Stimulated activated CD4-positive, alpha-beta T cell treated with anti-CD3 and anti-CD28 coated beads, Interleukin-15, amount 100 ng/mL, for 24 hours (primary cell): ENCODE results near the gene PTPRD.

Source experiments
- DNase-seq: peaks from one replicate; pipeline ENCODE4 v3.0.0-alpha.2; 2020

PTPRD gene

DNA sequence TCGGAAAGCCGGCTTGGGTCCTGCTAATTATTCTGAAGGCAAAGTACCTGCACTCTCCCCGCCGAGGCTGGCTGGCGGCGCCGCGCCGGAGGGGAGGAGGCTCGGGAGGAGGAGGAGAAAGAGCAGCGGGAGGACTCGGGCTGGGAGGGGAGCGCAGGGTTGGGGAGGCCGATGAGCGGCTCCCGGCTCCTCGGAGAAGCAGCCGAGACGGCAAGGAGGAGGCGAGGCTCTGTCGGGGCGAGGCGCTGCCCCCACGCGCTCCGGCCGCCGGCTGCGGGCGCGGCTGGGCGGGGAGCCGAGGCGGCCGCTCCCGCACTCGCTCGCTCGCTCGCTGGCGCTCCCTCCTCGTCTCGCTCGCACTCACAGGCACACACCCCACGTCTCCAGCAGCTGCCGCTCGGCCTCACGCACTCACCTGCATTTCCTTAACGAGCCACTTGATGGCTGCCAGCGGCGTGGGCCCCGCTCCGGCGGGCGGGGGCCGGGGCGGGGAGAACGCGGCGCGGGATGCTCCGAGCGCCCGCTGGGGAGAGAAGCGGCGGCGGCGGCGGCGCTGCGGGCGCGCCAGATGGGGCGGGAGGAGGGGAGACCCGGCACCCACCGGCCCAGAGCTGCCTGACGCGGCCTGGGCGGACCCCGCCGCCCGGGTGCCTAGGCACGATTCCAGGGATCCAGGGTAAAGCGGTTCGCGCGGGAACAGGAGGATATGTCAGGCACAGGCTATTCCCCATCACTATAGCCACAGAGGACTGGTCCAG lies at the start of gene PTPRD:
PTPRD (minus strand) TSS at position 362 of the 758 bp plus-strand sequence.
- DNase-seq: peak; percentile 43

DNA sequence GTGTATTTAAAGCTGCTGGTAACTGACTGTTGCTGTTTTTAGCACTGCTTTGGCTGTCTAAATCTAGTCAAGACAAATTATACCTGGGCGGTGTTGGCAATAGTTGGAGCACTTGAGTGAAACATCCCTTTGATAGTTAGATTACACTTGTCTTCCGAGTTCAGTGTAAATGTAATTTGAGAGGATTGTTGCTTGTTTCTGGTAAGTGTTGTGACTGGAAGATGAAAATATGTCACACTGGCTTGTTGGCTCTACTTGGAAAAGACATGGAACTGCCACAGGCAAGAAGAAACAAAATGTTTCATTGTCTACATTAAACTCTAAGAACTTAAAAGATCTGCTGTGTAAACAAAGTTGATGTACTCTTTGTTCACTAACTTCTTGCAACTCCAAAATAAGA lies 49.2 kb upstream of the PTPRD start:
- no peak for DNase-seq

DNA sequence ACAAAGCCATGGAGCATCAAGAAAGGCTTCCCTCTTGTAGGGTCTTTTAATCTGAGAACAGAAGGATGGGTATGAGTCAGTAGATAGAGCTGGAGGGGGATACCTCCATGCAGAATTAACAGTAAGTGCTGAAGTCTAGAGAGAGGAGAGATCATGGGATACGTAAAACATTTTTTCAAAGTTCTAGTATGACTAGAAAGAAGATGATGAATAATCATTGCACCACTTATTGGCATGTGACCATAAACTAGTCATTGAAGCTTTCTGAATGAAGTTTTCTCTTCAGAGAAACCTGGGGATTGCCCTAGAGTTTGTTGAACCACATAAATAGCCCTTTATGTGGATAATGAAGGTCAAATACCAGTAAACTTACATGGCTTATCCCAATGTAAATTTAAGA lies 48.6 kb upstream of the PTPRD start:
- no peak for DNase-seq

DNA sequence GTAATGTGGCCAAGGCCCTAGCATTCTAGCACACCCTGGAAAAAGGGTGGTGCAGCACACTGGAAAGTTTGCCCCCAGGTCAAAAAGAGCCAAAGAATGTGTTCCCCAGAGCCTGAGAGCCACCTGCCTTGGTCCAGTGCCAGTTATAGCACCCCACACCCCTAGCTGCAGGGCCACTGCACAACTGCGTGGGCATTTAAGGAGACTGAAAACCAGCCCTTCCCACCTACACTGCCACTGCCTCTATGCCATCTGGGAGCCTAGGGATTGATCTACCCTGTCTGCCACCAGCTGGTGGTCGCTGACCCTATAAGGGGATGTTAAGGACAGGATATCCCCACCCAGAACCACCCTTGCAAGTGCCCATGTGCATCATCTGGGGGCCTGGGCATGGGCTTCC lies 38.2 kb upstream of the PTPRD start:
- DNase-seq: no peak

DNA sequence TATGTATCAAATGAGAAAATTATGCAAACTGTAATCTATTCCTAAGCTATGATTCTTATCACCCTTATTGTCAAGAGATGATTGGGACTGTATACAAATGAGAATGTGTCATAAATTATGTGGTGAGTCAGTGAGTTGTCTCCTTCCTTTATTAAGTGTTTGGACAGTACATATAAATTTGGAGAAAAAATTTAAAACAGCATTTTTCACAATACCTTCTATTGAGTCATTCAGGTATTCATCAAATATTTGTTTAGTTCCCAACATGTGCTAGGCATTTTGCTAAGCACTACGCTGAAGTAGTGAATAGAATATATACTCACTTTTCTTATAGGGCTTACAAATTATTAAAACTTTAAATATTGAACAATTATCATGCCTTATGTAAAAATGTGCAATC lies 36.3 kb upstream of the PTPRD start:
- DNase-seq: no peak

DNA sequence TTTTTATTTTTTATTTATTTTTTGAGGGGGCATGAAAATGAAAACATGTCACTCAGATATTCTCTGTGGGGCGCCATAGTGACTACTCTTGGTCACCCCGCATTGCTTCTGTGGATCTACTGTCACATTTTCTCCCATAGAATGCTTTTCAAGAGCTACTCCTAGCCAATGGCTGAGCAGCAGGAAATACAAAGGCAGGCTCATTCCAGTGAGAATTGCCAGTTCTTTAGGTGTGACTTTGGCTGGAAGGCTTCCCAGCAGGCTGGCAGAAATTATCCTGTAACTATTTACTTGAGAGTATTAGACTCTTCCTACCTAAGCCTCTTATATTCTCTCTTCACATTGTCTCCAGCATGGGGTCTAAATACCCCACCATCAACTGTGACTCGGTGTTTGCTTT lies 21.0 kb upstream of the PTPRD start:
- DNase-seq: no peak

DNA sequence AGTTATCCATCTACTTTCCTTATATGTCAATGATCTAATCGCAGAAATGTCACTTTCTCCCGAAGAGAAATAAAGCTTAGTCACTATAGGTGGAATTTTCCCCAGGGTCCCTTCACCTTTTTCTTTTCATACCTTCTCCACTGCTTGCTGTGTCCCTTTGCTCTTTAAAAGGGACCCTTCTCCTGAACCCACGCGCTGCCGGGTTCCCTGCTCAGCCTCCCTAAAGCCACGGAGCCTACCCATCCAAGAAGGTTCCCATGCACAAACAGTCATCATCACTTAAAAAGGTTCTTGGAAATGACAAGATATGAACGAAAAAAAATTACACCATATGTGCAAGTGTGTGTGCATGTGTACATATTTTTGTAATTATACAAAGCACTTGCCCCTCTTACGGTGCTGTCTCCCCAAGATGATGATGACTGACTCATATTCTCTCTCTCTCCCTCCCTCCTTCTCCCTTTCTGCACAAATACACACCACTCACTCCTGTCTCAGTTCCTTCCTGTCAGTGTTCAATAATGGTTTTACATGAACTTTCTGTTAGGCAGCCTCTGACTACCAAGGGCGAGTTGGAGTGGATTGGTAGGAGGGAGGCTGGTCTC lies 1.5 kb upstream of the PTPRD start:
- DNase-seq: no peak

DNA sequence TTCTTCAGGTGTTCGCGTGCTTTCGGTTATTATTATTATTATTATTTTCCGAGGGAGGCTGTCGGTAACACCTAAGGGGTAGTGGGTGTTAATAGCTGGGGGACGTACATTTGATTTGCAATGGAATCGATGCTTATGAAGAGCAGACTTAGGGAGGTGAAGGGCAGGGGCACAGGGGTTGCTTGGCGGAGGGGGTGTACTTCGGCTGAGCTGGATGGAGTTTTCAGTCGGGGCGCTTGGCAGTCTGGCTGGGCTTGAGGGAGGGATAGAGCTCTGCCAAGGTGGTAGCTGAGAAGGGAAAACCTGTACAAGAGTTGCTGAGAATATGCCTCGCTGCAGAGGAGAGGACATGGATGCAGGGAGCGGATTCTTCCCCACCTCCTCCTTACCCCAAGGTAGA lies 617 bp upstream of the PTPRD start:
- DNase-seq: no peak

DNA sequence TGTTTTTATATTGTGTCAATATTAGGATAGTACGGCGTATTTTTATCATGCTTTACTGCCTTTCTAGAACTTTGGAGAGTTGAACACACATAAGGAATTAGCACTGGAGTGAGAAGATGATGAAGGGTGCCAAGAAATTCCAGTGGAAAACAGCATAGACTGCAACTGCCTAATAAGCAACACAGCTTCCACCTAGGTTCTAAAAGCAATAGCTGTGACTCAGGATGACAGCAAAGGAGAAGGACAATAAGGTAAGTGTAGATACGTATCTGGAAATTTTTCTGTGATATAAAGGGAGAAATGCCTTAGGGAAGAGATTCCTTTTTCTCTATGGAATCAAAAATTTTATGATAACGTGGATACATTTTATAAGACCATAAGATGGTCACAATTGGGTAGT lies 7.4 kb downstream of the PTPRD start:
- no peak for DNase-seq

DNA sequence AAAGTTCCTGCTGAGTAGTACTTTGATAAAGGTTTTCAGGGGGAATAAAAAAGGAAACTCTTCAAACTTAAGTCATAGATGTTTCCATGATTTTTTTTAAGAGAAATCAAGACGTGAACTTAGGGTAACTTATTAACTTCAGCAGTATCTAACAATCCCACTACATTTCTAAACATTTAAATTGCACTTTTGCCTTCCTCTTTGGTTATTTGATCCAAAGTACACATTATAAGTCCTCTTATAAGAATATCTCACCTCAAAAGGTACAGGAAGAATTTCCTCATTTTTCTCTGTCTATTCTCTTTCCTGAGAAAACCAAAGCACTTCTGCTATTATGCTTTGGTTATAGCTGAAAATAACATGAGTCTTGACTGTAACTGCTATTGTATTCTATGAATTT lies 7.9 kb downstream of the PTPRD start:
- DNase-seq: no peak

DNA sequence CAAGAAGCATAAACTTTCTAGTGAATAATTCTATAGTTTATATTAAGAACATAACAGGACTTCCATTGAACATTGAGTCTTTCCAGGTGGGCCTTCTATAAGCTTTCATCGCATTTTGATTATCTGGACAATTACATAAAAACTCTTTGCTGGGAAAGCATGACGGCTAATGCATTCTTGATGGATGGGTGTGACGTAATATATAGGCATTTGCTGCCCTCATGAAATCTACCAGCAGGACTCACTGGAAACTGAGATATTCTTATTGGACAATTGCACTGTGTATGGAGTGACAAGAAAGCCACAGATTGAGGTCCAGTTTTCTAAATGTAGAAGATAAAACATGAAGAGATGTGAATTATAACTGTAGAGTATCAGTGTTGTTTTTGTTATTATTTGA lies 15.0 kb downstream of the PTPRD start:
- no peak for DNase-seq

DNA sequence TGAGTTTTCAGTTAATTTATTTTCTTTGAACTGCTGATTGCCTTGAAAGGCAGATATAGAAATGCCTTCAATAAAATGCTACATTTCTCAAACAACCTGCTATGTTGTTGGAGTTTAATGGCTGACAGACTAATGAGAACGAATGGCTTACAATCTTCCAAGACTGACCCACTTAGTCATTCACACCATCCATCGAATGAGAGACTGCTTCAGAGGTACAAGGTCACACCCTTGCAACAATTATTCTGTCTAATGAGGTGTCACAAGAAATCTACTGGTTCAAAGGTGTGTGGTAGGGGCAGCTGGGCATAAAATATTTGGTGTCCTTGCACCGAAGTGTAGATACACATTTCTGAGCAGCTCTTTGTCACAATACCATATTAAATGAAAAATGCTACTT lies 18.3 kb downstream of the PTPRD start:
- no peak for DNase-seq

DNA sequence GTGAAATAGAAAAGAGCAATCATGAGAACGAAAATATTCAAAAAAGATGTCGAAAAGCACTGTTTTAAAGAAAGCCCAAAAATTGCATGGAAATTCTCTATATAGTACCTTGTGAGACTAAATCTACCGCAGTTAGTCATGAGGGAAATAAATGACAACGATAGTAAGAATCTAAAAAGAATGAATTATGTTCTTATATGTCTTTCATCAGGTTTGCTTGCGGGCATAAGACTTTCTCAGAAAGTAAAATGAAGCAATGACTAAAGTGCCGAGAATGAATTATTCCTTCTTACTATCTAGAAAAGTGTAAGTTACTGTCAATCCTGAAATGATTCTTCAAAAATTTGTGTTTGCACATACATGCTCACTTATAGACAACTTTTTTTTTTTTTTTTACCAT lies 26.4 kb downstream of the PTPRD start:
- DNase-seq: no peak

DNA sequence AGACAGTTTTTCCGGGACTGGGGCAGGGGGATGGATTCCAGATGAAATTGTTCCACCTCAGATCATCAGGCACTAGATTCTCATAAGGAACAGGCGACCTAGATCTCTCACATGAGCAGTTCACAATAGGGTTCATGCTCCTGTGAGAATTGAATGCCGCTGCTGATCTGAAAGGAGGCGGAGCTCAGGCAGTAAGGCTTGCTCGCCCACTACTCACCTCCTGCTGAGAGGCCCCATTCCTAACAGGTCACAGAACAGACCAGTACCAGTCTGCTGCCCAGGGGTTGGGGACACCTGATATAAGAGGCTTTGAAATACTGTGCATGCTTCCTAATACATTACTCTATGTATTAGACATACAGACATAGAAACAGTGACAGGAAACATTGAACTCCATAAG lies 41.1 kb downstream of the PTPRD start:
- DNase-seq: no peak

DNA sequence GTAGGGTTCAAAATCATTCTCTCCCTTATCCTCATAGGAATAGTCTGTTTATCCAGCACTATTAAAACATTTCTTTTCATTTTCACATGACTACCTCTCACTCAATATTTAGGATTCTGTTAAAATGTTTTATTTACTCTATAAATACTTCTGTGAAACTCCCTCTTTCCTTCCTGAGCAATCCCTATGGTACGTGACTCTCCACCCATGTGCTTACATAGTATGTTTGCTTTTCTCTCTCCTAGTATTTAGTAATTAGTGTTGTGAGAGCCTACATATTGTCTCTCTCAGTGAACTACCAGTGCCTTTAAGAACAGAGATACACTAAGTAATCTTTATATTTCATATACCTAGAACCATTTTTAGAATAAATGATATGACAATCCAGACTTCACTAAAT lies 46.0 kb downstream of the PTPRD start:
- DNase-seq: no peak

DNA sequence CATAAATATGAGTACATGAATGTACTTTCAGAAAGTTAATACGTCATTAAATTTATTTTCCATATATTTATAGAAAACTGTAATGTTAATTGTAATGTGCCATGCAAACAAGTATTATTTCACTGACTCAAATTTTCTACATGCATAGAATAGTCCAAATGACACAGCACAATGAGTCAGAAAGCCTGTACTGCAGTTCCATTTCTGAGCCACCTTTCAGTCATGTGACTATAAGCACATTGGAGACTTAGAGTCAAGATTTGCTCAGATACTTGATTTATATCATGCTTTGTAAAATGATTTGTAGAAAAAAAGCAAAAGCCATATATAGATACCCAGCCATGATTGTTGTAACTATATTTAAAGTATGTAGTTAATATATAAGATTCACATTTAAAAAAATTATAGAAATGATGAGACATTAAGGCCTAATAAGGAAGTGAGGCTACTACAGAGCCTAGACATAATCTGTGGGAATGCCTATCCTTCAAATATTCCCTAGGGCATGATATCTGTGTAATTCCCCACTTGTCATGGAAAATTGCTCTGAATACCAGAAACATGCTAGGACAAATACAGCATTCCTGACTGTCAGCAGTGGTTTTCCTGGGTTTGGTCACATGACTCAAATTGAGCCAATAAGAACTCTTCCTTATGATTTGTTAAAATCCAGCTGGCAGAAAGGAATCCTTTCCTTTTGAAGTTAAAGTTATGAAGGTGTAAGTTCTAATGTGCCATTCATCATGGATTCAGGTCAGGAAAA lies 50.0 kb downstream of the PTPRD start:
- DNase-seq: no peak

DNA sequence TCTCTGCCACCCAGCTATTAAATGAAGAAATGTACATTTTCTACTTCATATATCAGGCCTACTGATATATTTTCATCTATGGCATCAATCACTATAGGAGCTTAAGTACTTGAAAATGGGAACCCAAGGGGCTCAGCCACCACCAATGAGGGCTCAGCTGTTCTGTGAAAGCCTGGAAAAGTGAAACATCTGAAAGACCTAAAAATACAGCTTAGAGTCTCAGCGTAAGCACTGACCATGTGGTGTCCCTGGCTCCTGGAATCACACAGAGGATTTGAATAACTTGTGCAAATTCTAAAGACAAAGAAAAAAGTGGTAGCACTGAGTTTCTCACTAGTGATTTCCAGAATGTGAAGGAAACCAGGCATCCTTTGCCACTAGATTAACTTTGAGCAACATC lies 64.5 kb downstream of the PTPRD start:
- DNase-seq: no peak

DNA sequence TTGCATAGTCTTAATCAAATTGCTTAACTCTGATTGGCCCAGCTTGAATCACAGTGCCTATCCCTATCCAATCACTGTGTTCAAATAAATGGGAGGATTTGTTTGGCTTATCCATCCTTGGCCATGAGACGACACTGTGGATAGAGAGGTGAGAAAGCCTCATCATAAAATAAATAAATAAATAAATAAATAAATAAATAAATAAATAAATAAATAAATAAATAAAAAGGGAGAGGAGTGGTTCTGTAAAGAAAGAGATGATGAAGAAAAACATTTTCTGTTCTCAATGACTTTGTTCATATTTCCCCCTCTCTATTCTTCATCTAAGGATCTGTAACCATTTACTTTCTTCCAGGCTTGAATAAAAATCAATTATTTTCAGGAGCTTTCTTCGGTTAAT lies 74.7 kb downstream of the PTPRD start:
- no peak for DNase-seq

DNA sequence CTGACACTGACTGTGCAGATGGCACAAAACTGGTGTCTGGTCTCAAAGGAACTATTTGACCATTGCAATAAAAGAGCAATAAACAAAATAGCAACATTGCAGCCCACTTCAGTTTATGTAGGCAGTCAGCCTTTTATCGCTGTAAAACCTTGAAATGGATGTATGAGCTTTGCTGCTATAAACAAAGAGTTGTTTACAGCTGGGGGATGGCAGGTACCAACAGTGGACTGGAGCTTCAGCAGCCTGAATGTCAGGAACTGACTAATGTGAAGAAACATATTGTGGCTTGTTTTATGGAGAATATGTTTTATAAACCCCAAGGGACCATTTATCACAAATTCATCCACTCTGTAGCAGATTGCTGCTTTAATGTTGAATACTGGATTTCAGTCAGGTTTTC lies 78.0 kb downstream of the PTPRD start:
- DNase-seq: no peak

DNA sequence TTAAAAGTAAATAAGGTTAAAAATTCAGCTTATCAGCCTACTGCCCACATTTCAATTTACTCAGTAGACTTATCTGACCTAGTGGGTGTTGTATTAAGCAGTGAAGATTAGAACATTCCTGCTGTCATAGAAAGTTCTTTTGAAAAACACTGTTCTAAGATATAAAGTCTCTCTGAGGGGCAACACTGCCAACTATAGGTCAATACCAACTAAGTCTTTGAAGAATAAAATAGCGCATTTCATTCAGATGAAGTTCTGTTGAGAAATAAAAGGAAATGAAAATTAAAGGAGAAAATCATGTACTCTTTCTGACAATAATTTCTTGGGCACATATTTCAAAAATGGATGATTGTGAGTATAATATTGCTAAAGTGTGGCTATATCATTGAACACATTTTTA lies 86.8 kb downstream of the PTPRD start:
- DNase-seq: no peak

DNA sequence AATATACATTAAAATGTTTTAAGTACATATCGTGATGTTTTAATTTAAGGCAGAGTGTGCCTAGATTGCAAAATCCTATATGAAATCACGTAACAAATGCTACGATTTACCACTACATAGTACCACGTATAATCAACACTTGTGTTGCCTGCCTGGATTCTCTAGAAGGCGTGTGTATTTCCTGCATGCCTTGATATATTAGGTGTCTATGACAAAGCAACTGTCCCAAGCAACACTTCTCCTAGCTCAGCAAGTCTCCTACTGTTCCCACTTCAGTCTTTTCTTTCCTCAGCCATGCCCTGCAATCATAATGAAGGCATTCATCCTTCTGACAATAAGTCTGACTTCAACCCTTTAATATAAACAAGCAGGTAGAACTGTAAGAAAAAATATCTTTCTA lies 89.6 kb downstream of the PTPRD start:
- DNase-seq: no peak

DNA sequence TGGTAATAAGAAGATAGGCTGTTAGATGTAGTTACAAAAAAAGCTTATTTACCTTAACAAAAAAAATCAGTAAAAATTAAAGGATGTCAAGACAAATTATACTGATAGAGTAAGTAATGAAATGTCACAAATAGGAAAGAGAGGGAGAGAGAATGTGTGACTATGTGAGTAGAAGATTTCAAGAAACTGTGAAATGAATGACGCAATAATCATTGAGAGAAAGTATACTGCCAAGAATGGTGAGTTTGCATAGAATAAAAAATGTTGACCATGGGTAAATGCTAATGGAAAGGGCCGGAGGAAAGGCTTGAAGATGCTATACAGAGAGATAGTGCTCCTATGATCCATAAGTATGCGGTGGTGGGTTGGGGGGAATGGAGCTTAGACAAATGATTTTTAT lies 100.7 kb downstream of the PTPRD start:
- no peak for DNase-seq

DNA sequence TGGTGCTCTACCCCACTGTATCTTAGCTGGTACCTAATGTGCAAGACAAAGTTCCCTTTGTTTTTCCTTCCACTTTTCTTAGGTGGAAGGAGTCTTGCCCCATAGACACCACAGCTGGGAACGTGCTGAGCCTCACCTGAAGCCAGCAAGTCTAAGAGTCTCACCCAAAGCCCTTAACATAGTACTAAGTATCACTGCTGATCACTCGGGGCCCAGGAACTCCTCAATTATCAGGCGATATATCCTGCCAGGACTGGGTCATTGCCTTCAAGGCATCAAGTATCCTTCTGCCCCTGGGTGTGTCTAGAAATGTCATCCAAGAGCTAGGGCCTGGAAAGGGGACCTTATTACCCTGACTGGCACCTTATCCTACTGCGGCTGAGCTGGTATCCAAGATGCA lies 123.9 kb downstream of the PTPRD start:
- DNase-seq: no peak

DNA sequence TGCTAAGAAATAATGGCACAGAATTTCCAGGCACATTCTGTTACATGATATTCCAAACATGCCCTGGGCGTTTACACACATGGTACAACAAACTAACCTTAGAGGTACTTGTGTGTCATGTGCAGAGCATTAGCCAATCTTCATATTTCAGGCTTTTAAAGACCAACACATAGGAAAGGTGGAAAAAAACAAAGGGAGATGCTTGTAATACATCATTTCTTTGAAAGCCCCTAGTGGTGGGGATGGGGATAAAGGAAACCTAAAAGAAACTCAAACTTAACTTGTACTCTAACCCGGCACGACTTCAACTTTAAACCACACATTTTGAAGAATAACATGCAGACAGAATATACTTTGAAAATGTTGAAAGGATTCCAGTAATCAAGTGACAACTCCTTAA lies 133.6 kb downstream of the PTPRD start:
- no peak for DNase-seq
